ENCODE measurements around the gene FAM13A. TPM values are rescaled to one million over a fixed set of nuclear protein-coding genes. Genes with fewer than 3 reads are reported as not detected.

The FAM13A gene
- total and polyA plus RNA-seq, 10 of the 15 experiments (the other 5 are each of a cell fraction or from before 2014, with no cell fraction given) = 0.05 to 1.8 (median 0.27) TPM; not detected in 1

DNA sequence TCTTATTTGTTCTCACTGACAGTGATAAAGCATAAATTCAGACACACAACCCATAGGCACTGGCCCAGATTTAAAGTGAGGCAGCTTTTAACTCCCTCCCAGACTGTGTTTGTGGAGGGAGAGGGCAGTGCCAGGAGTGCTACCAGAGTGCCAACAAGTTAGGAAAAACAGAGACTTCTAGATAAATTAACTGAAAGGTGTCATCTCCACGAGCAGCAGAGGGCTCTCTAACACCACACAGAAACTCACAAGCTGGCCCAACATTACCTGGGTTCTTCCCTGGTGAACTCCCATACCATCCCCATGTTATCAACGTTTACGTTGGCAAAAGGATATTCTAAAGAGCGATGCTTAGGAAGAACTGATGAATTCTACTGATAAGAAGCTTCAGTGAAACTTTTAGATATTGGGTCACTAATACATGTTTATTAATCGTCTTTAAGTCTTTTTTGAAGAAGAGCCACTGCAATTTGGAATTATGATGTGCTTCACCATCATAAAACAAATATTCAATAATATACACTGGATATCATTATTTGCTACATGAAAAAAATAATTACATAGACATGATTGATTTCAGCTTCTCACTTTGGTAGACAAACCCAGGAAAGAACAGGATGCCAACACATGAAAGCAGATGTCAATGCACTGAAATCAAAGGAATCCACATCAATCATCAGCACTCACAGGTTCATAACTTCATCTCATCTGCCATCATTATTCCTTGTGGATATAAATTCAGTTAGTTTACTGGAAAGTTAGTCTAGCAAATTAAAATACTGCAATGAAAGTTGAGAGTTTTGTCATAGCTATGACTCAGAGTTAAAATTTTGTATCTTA, 238.1 kb downstream of the FAM13A start (continued):
- TF ChIP-seq, protein P1, sequence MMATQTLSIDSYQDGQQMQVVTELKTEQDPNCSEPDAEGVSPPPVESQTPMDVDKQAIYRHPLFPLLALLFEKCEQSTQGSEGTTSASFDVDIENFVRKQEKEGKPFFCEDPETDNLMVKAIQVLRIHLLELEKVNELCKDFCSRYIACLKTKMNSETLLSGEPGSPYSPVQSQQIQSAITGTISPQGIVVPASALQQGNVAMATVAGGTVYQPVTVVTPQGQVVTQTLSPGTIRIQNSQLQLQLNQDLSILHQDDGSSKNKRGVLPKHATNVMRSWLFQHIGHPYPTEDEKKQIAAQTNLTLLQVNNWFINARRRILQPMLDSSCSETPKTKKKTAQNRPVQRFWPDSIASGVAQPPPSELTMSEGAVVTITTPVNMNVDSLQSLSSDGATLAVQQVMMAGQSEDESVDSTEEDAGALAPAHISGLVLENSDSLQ (IDR thresholded peaks at IDR 0.05) = peak; percentile 36; the same call in 1 of the 2 replicates
- no peak for TF ChIP-seq DPF2 (IDR thresholded peaks at IDR 0.05)
- TF ChIP-seq, protein P2, sequence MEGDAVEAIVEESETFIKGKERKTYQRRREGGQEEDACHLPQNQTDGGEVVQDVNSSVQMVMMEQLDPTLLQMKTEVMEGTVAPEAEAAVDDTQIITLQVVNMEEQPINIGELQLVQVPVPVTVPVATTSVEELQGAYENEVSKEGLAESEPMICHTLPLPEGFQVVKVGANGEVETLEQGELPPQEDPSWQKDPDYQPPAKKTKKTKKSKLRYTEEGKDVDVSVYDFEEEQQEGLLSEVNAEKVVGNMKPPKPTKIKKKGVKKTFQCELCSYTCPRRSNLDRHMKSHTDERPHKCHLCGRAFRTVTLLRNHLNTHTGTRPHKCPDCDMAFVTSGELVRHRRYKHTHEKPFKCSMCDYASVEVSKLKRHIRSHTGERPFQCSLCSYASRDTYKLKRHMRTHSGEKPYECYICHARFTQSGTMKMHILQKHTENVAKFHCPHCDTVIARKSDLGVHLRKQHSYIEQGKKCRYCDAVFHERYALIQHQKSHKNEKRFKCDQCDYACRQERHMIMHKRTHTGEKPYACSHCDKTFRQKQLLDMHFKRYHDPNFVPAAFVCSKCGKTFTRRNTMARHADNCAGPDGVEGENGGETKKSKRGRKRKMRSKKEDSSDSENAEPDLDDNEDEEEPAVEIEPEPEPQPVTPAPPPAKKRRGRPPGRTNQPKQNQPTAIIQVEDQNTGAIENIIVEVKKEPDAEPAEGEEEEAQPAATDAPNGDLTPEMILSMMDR (IDR thresholded peaks at IDR 0.05 in 2 of 3, conservative IDR thresholded peaks at IDR 0.05 in 1 of 3; ENCODE audit: control insufficient read depth in 2 of 3, extremely low read depth in 1 of 3, insufficient read depth in 1 of 3, low read depth in 3 of 3, low read length in 3 of 3) = peak; percentile 64 to 77 (median 65); a peak in 4 of 6 replicates
- TF ChIP-seq BHLHE40 (IDR thresholded peaks at IDR 0.05; ENCODE audit: borderline replicate concordance in 1 of 2, low read depth in 2 of 2, low read length in 1 of 2) = no peak
- TF ChIP-seq RELB (IDR thresholded peaks at IDR 0.05; ENCODE audit: low read depth) = peak; percentile 30; the same call in 1 of the 2 replicates
- peak; percentile 73; the same call in 1 of the 2 replicates for TF ChIP-seq SMARCA5 (IDR thresholded peaks at IDR 0.05)
- TF ChIP-seq BRCA1 (IDR thresholded peaks at IDR 0.05; ENCODE audit: low read depth, low read length) = no peak
- no peak for TF ChIP-seq EP300 (IDR thresholded peaks at IDR 0.05; ENCODE audit: borderline replicate concordance in 1 of 2, control insufficient read depth in 1 of 2, low read depth in 2 of 2, low read length in 2 of 2)

Data from GM12878 (cell line).